Heart left ventricle (tissue), 13 donors: Measurements from ENCODE around the gene SPATA2L.

ENCODE experiments used
- CTCF ChIP-seq, 12 donors: fragments of 200-600 bp; sonication (generic) in 4 of 12; IDR thresholded peaks; one replicate each; pipeline versions ENCODE4 v1.5.0 to v1.8.0; 2018 to 2022; ENCODE audit warnings: antibody characterized with exemption in 12 of 12, mild to moderate bottlenecking in 5 of 12
- POLR2A ChIP-seq, 2 donors: fragments of 450-650 bp; IDR thresholded peaks; one replicate each; pipeline ENCODE4 v1.6.1; 2017; ENCODE audit warnings: antibody characterized with exemption in 2 of 2, mild to moderate bottlenecking in 2 of 2, moderate library complexity in 2 of 2
- donor health status: ischemic (EF 13 %, LVEDD 7.1; RV severe dilation, severe dysfunction).
- donor health status: DM: no; HTN: yes; CAD: no.
- donor health status: DM: no; HTN: no; CAD: no.
- donor health status: ischemic (EF 25% LVEDD 6.9; RV normal size, moderate dysfunction).
- donor health status: ischemic (EF 25% LVEDD 5.7; RV mildly dilated, moderate dysfunction).
- donor health status: ischemic (EF 35%, LVEDD 5.7; RV mildly dilated, moderate dysfunction).
- donor health status: nonischemic (EF 11% LVEDD 7.7; RV severe dilation, severe dysfunction).
- donor health status: DM: yes; HTN: yes; CAD: no.
- donor health status: PGD.
- donor health status: ischemic (EF 29% LVEDD 5.4; RV normal size, mild dysfunction).
- donor health status: nonischemic (EF 23%, LVEDD 6.1; RV moderate dilation, normal function).

GRCh38 chr16:89707695-89708094, 6.2 kb upstream of the SPATA2L start:
- TF ChIP-seq CTCF (IDR thresholded peaks at IDR 0.05) (no peak), POLR2A (IDR thresholded peaks at IDR 0.05) (no peak)
